ENCODE data around the gene ARHGAP44. TPM values are rescaled to one million over a fixed set of nuclear protein-coding genes. Genes with fewer than 3 reads are reported as not detected.

Gene ARHGAP44
- total and polyA plus RNA-seq, 2 of the 8 experiments (the other 6 are each of a cell fraction or from before 2014, with no cell fraction given) = 6.2 to 22.2 TPM

GRCh38 chr17:12830777-12831247 lies 41.5 kb downstream of the ARHGAP44 start (continued):
- TF ChIP-seq HDAC6 (IDR thresholded peaks at IDR 0.05; ENCODE audit: low read depth, low read length) (no peak), SUZ12 (IDR thresholded peaks at IDR 0.05; ENCODE audit: low read length) (no peak), SRF (IDR thresholded peaks at IDR 0.05; ENCODE audit: low read depth, low read length) (no peak), ZNF274 (IDR thresholded peaks at IDR 0.05; ENCODE audit: borderline replicate concordance, extremely low read depth, low read length) (no peak)

All from H1 (cell line).